Nephron progenitor cell (in vitro differentiated cells): ENCODE measurements around the gene KPNA5.

ENCODE experiments used
- DNase-seq: peaks from one replicate; pipeline ENCODE4 v3.0.0; 2021
- H3K27ac Mint-ChIP-seq: 2 replicates; pipeline ENCODE4 v1.8.0; 2021; ENCODE audit warnings: mild to moderate bottlenecking, moderate library complexity, mixed read lengths
- H3K27me3 Mint-ChIP-seq: 2 replicates; pipeline ENCODE4 v1.8.0; 2021; ENCODE audit warnings: mild to moderate bottlenecking, low read depth, mixed read lengths; ENCODE audit not compliant: poor library complexity
- H3K36me3 Mint-ChIP-seq: 2 replicates; pipeline ENCODE4 v1.8.0; 2021; ENCODE audit warnings: low read depth, mixed read lengths
- H3K4me1 Mint-ChIP-seq: 2 replicates; pipeline ENCODE4 v1.8.0; 2021; ENCODE audit warnings: mixed read lengths
- H3K4me3 Mint-ChIP-seq: 2 replicates; pipeline ENCODE4 v1.8.0; 2021; ENCODE audit warnings: mild to moderate bottlenecking, moderate library complexity, mixed read lengths
- H3K9me3 Mint-ChIP-seq: 2 replicates; pipeline ENCODE4 v1.8.0; 2021; ENCODE audit warnings: mild to moderate bottlenecking, moderate library complexity, mixed read lengths
- TF ChIP-seq, protein P1 (sequence below): fragments of 200-600 bp; sonication (generic); IDR thresholded peaks from 2 replicates; pipeline ENCODE4 v1.5.0; 2021; ENCODE audit warnings: antibody characterized with exemption

KPNA5 gene

DNA sequence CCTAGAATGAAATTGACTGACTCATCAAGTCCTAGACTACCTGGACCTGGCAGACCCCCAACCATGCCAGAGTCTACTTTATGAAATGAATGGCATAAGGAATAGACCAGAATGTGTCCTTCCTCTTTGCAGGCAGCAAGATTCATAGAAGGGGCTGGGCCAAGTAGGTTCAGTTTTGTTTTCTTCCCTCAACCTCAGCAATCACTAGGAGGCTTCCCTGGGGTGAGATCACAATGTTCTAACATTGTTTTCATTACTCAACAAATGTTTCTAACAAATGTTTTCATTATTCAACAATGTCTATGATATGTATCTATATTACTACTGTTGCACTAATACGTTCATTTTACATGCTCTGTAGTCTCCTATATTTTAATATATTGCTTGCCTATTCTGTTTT is 92.9 kb downstream of the KPNA5 start:
- Mint-ChIP-seq H3K9me3 (no peaks in the 10 kb centered on the region), H3K27ac (no peak overlapping the region), H3K27me3 (peaks cover 9% of the 10 kb centered on the region), H3K4me1 (no peaks in the 10 kb centered on the region), H3K4me3 (no peak overlapping the region), H3K36me3 (no peaks in the 10 kb centered on the region)
- TF ChIP-seq, protein P1, sequence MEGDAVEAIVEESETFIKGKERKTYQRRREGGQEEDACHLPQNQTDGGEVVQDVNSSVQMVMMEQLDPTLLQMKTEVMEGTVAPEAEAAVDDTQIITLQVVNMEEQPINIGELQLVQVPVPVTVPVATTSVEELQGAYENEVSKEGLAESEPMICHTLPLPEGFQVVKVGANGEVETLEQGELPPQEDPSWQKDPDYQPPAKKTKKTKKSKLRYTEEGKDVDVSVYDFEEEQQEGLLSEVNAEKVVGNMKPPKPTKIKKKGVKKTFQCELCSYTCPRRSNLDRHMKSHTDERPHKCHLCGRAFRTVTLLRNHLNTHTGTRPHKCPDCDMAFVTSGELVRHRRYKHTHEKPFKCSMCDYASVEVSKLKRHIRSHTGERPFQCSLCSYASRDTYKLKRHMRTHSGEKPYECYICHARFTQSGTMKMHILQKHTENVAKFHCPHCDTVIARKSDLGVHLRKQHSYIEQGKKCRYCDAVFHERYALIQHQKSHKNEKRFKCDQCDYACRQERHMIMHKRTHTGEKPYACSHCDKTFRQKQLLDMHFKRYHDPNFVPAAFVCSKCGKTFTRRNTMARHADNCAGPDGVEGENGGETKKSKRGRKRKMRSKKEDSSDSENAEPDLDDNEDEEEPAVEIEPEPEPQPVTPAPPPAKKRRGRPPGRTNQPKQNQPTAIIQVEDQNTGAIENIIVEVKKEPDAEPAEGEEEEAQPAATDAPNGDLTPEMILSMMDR, result no peak
- DNase-seq, result no peak

DNA sequence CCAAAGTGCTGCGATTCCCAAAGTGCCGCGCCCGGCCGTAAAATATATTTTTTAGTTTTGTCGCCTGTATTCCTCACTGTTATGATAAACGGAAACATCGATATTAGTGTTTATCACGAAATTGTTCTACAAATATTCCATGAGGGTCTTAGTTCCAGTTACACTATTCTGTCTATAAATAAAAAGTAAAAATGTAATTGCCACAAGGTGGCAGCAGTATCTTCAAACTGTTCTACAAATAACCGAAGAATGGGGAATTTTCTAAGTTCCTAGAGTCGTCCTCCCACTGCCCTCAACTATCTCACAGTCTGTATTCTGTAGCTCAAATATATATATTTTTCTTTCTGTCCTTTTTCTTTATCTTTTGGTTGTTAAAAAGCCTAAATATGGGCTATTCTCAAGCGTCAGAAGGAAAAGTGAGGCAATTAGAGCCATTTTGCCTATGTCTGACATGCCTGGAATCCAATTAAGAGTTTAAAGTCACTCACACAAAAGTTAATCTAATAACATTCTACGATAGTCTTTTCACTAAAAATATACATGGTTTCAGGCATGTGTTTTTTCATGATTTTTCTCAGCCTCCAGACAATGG is 98.7 kb downstream of the KPNA5 start:
- Mint-ChIP-seq H3K4me3 (no peak overlapping the region), H3K36me3 (no peaks in the 10 kb centered on the region), H3K27ac (no peak overlapping the region), H3K9me3 (no peaks in the 10 kb centered on the region), H3K4me1 (no peaks in the 10 kb centered on the region), H3K27me3 (peaks cover 8% of the 10 kb centered on the region)
- TF ChIP-seq, protein P1, result peak; percentile 57
- peak; percentile 9 for DNase-seq

DNA sequence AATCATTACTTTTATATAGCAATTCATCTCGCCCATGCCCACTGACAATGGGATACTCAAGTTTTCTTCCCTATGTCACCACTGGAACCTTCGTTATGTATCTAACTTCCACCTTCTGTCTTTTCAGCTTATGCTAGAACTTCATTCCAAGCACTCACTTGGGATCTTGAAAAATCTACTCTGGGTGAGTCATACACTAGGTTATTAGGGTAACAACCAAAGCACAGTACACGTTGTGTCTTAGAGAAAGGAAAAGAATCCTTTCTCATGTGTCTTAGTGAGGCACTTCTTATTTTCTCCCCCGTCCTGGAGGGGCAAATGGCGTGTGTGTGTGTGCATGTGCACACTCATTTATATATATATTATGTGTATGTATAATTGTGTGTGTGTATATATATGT is 102.8 kb downstream of the KPNA5 start:
- H3K27ac Mint-ChIP-seq, result no peak overlapping the region
- H3K27me3 Mint-ChIP-seq, result peaks cover 8% of the 10 kb centered on the region
- no peak overlapping the region for H3K4me3 Mint-ChIP-seq
- no peak for DNase-seq
- H3K4me1 Mint-ChIP-seq, result no peaks in the 10 kb centered on the region
- H3K36me3 Mint-ChIP-seq, result no peaks in the 10 kb centered on the region
- TF ChIP-seq, protein P1, result no peak
- H3K9me3 Mint-ChIP-seq, result no peaks in the 10 kb centered on the region
